Stimulated activated CD8-positive, alpha-beta memory T cell treated with anti-CD3 and anti-CD28 coated beads, Interleukin-12 subunit alpha, Interleukin-12 subunit beta, amount 100 ng/mL, for 4 hours (primary cell): ENCODE measurements around the gene ZNF91.
A peak's percentile ranks its signal among the peaks of the same experiment; 100 is the strongest.
"Not testable (repeated sequence)": the region's sequence is repeated elsewhere in the genome, so short reads cannot be mapped to it uniquely, and the experiment has no call there.

Source experiments
- DNase-seq: peaks from one replicate; pipeline ENCODE4 v3.0.0-alpha.2; 2020; ENCODE audit warnings: low read depth

ZNF91 gene

GRCh38 chr19:23395041-23395721 lies at the start of gene ZNF91:
Gene ZNF91, minus strand, starts transcription at chr19:23395471. Its CDS starts 117 bp downstream, at chr19:23395354.
- peak; percentile 79 for DNase-seq

GRCh38 chr19:23440791-23441190 lies 45.5 kb upstream of the ZNF91 start:
- no peak for DNase-seq

GRCh38 chr19:23440207-23440606 lies 44.9 kb upstream of the ZNF91 start:
- DNase-seq = no peak

- DNase-seq = no peak
Observed at GRCh38 chr19:23439623-23440022, 44.4 kb upstream of the ZNF91 start.

GRCh38 chr19:23437901-23438300 lies 42.6 kb upstream of the ZNF91 start:
- DNase-seq = no peak

DNA sequence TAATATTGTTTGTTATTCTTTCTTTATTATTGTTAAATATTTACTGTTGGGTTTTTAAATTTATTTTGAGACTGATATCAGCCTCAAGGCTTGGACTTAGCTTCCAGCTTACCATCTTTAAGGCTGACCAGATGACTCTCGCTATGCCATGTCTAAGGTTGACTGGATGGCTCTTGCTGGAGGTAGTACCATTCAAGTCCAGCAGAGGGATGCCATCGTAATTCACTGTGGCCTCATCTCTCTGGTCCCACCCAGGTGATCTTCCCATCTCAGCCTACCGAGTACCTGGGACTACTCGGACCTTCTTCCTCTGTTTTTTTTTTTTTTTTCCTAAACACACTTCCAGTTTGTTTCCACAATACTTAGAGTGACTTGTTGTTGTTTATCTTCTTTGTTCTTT lies 41.7 kb upstream of the ZNF91 start:
- DNase-seq = no peak

DNA sequence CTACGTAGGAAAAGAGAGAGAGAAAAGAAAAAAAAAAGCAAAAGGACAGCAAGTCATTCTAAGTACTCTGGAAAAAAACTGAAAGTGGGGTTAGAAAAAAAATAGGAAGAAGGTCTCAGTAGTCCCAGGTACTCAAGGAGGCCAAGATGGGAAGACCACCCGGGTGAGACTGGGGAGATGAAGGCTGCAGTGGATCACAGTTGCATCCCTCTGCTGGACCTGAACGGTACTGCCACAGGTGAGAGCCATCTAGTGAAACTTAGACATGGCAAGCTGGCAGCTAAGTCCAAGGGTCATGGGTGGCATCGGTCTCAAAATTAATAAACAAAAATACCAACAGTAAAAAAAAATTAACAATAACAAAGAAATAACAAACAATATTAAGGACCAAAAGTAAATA lies 41.0 kb upstream of the ZNF91 start:
- DNase-seq = no peak

DNA sequence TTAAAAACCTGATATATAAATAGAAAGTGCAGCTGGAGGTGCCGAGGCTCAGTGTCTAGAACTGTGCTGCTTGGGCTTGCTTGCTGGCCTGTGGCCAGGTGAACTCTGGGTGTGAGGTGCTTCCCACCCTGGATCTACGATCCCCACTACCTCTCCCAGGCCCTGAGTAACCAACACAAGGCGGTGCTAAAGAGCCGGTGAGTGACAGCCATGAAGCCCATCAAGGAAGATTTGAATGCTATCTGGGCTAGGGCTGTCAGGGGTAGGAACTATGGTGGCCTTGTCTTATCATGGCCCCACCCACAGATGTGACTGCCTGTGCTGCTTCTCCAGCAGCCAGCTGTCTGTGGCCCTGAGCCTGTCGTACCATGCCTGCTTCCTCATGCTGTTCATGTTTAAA lies 25.6 kb upstream of the ZNF91 start:
- DNase-seq = no peak

DNA sequence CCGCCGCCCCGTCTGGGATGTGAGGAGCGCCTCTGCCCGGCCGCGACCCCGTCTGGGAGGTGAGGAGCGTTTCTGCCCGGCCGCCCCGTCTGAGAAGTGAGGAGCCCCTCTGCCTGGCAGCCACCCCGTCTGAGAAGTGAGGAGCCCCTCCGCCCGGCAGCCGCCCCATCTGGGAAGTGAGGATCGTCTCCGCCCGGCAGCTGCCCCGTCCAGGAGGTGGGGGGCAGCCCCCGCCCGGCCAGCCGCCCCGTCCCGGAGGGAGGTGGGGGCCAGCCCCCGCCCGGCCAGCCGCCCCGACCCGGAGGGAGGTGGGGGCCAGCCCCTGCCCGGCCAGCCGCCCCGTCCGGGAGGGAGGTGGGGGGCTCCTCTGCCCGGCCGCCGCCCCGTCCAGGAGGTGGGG lies 24.0 kb upstream of the ZNF91 start:
- DNase-seq = not testable (repeated sequence)

- DNase-seq = no peak
Observed at GRCh38 chr19:23415561-23416191, 20.4 kb upstream of the ZNF91 start.

DNA sequence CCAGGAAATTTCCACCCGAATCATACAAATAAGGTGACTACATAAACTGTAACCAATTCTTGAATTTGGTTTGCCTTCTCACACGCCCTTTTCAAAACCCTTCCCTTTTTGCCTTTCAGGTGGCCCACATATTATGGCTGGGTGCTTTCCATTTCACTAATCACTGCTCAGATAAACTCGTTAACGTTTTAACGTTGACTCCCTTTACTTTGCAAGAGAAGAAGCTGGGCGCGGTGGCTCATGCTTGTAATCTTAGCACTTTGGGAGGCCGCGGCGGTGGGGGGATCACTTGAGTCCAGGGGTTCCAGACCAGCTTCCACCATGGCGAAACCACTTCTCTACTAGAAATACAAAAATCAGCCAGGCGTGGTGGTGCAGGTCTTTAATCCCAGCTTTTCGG lies 19.8 kb upstream of the ZNF91 start:
- DNase-seq = no peak

- DNase-seq = no peak
Observed at GRCh38 chr19:23410155-23410554, 14.9 kb upstream of the ZNF91 start.

DNA sequence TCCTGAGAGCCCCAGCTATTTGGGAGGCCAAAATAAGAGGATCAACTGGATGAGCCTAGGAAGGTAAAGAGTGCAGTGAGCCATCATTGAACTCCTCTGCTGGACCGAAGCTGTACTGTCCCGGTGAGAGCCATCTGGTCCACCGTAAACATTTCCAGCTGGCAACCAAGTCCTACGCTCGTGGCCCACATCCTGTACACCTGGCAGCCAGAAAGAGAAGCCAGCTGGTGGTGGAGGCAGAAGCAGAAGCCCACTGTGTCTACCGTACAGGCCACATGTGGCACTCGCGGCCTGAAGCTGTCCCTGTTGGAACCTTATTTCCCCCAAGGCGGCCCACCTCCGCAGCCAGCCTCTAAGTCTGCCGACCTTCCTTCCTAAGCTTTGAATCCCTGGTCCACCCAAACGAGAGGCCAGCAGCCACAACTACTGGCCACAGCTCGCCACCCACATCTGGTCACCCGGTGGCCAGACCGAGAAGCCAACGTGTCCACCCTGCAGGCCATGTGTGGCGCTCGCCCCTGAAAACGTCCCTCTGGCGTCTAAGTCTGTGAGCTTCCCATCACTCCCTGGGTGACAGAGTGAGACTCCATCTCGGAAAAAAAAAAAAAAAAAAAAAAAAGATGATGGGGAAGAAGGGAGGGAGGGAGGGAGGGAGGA lies 14.2 kb upstream of the ZNF91 start:
- no peak for DNase-seq

DNA sequence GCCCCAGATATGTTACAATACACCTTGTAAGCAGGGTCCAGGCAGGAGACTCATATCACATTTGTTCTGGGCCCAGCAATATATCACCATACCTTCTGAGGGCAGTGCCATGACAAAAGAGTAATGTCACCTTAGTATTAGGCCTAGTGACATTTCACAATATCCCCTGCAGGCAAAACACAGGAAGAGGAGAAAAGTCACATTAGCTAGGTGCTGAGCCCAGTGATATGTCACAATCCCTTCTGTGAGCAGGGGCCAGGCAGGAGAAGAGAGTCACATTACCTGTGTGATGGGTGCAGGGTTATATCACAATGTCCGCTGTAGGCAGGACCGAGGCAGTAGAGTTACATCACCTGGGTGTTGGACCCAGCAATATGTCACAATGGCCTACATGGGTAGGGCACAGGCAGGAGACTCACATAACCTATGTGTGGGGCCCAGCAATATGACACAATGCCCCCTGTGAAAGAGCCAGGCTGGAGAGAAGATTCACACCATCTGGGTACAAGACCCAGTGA lies 12.4 kb upstream of the ZNF91 start:
- no peak for DNase-seq

DNA sequence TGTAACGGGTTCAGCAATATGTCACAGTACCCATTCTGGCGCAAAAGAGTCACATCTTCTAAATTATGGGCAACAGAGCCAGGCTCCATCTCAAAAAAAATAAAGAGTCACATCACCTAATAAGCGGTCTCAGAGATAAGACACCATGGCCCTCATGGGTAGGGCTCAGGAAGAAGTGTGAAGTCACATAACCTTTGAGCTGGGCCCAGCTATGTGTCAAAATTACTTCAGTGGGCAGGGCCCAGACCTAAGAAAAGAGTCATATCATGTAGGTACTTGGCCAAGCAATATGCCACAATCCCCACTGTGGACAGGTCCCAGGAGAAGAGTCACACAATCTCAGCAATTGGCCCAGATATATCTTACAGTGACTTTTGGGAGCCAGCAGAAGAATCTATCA lies 11.4 kb upstream of the ZNF91 start:
- DNase-seq = no peak

- DNase-seq = no peak
Observed at GRCh38 chr19:23406091-23406490, 10.8 kb upstream of the ZNF91 start.

DNA sequence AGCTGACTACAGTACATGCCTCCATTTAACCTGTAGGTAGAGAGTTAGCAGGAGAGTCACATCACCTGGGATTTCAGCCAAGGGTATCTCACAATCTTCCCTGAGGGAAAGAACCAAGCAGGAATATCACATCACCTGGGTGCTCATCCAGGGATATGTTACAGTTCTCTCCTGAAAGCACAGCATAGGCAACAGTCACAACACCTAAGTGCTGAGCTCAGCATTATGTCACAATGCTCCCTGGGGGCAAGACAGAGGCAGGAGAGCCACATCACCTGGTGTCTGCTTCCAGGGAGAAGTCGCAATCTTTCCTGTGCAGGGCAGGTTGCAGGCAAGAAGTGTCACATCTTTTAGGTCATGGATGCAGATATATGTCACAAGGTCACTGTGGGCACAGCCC lies 9.4 kb upstream of the ZNF91 start:
- no peak for DNase-seq

DNA sequence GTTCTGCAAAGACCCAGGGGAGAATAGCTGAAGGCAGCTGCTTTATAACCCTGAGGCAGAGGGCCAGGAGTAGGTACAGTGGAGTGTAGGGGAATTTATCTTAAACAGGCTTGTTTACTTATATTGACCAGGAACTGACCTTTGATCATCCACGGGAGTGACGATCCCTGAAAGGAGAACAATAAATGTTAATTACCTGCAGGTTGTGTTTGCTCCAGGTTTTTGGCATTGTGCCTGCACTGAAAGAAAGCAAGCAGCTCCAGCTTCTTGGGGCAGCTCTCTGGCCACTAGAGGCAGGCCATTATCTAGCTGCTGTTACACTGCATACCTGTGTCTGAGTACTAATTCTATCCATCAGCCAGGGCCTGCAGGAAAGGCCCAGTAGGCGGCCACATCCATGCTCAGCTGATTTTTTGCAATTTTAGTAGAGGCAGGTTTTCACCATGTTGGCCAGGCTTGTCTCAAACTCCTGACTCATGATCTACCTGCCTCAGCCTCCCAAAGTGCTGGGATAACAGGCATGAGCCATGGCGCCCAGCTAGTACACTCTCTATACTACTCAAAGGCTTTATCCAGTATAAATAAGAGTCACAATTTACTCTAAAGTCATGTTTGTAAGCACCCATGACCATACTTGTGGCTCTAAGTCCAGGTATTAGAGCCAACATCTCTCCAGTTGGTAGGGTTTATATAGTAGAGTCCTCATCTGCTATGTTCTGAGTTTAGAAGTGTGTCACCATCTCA lies 8.5 kb upstream of the ZNF91 start:
- DNase-seq = no peak

- no peak for DNase-seq
Observed at GRCh38 chr19:23403052-23403451, 7.8 kb upstream of the ZNF91 start.

DNA sequence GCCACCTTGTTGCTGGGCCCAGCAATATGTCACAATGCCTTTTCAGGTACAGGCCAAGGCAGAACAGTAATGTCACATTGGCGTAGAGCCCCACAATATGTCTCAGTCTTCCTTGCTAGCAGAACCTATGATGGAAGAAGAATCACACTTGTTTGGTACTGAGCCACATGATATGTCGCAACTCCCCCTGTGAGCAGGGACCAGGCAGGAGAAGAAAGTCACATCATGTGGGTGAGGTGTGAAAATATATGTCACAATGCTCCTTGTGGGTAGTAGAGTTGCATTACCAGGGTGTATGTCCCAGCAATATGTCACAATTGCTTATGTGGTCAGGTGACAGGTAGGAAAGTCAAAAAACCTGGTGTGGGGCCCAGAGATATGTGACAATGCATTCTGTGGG lies 7.1 kb upstream of the ZNF91 start:
- DNase-seq = no peak

GRCh38 chr19:23401086-23401610 lies 5.9 kb upstream of the ZNF91 start:
- DNase-seq = no peak

DNA sequence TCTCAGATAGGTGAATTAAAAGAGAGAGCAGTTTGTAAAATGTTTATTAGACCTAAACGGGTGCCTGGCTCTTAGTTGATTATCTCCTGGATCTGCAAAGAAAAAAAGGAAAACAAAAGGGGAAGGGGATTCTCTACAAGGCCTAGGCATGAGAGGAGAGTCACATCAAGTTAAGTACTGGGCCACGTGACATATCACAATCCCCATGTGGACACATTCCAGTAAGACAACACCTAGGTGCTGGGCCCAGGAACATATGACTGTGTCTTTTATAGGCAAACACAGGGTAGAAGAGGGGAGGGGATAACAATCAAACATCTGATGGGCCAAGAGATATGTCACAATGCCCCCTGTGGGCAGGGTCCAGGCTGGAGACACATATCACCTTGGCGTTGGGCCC lies 4.2 kb upstream of the ZNF91 start:
- DNase-seq = no peak
